ENCODE data around the gene PRCD. TPM values are rescaled to one million over a fixed set of nuclear protein-coding genes. Genes with fewer than 3 reads are reported as not detected.
"Not testable (repeated sequence)": the region's sequence is repeated elsewhere in the genome, so short reads cannot be mapped to it uniquely, and the experiment has no call there.

Gene PRCD
- total RNA-seq, 1 donor from 2014 or later = 3.4 TPM

DNA sequence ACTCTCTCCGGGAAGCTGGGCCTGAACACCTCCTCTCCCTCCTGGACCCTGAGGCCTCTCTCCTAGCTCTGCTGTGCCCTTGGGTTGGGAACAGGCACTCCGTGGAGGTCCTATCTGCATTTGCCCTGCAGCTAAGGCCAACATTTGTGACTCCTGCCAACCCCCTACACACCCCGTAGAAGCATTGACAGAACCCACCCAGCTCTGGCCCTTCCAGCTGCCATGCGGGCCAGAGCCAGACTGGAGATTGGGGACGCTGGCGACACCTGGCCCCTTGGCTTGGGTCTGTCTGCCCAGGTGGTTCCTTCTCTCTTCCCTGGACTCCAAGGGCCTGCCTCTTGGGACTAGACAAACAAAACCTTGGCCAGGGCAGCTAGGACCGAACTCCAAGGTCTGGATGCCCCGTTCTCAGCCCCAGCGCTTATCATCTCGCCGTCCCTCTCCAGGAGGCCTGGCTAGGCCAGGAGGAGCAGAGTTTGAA lies 38.0 kb upstream of the PRCD start:
- DNase-seq (ENCODE audit: missing footprints) (no peak), ATAC-seq (no peak)
- intact Hi-C loops (cut with DNase I) = loop anchor here (5.0 kb wide), 1 partner anchor 95 kb away; no protein-coding TSS in a partner anchor

- DNase-seq (ENCODE audit: missing footprints) = no peak
- ATAC-seq = no peak
- intact Hi-C loops (cut with DNase I) = loop anchor here (5.0 kb wide), 1 partner anchor 95 kb away; no protein-coding TSS in a partner anchor
Measured at GRCh38 chr17:76502341-76503211, 37.3 kb upstream of the PRCD start.

DNA sequence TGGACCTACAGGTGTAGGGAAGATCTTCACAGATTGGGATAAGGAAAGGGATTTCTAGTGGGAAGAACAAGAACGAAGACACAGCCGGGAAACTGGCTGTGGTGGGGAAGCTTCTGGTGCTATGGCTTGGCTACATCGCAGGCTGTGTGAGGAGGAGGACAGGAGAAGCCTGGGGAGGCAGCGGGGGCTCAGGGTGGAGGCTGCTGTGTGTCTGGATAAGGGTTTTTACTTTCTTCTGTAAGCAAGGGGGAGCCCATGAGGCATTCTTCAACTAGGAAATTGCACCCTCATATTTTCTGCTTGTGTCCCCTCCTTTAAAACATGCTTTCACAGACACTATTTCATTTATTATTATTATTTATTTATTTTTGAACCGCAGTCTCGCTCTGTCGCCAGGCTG lies 35.7 kb upstream of the PRCD start:
- ATAC-seq (no peak), DNase-seq (ENCODE audit: missing footprints) (no peak)
- intact Hi-C loops (cut with DNase I) = loop anchor here (5.0 kb wide), 1 partner anchor 97 kb away; no protein-coding TSS in a partner anchor

- intact Hi-C loops (cut with DNase I) = loop anchor here (1.0 to 5.0 kb wide), 2 partner anchors 40 to 204 kb away; no protein-coding TSS in a partner anchor
- peak; percentile 76 for ATAC-seq
- peak; percentile 93 for DNase-seq (ENCODE audit: missing footprints)
Measured at GRCh38 chr17:76506408-76507345, 33.2 kb upstream of the PRCD start.

DNA sequence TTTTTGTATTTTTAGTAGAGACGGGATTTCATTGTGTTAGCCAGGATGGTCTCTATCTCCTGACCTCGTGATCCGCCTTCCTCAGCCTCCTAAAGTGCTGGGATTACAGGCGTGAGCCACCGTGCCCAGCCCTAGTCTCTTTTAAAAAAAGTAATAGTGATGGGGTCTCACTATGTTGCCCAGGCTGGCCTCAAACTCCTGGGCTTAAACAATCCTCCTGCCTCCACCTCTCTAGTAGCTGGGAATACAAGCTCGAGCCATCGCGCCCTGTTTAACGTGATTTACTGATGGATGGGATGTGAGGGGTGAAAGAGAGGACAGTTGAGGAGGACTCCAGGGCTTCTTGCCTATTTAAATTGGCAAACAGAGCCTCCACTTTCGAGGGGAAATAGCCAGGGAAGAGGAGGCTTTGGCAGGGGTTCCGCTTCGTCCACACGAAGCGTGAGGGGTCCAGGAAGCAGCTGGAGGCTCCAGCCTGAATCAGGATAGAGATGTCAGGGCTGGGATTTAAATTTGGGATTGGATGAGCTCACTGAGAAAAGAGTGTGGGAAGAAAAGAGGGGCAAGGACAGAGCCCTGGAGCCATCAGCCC lies 31.3 kb upstream of the PRCD start:
- intact Hi-C loops (cut with DNase I) = loop anchor here (5.0 kb wide), 1 partner anchor 206 kb away; no protein-coding TSS in a partner anchor

DNA sequence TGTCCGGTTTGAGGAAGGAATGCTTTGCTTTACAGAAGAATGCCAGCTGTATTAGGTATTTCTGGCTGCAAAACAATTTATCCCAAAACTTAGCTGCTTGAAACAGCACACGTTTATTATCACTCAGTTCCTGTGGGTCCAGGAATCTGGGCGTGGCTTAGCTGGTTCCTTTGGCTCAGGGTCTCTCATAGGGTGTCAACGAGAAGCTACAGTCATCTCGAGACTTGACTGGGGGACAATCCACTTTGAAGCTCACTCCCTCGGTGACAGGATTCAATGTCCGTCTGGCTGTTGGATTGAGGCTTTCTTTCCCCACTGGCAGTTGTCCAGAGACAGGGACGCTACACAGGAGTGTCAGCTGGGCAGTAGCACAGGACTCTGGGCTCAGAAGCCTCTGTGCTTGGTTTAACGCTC lies 29.0 kb upstream of the PRCD start:
- no peak for ATAC-seq
- no peak for DNase-seq (ENCODE audit: missing footprints)
- intact Hi-C loops (cut with DNase I) = no loop called here

More for the DNA sequence above, 31.3 kb upstream of the PRCD start:
- not testable (repeated sequence) for ATAC-seq; DNase-seq (ENCODE audit: missing footprints)

- DNase-seq (ENCODE audit: missing footprints) = no peak
- no peak for ATAC-seq
- intact Hi-C loops (cut with DNase I) = no loop called here
Measured at GRCh38 chr17:76511668-76512365, 28.0 kb upstream of the PRCD start.

DNA sequence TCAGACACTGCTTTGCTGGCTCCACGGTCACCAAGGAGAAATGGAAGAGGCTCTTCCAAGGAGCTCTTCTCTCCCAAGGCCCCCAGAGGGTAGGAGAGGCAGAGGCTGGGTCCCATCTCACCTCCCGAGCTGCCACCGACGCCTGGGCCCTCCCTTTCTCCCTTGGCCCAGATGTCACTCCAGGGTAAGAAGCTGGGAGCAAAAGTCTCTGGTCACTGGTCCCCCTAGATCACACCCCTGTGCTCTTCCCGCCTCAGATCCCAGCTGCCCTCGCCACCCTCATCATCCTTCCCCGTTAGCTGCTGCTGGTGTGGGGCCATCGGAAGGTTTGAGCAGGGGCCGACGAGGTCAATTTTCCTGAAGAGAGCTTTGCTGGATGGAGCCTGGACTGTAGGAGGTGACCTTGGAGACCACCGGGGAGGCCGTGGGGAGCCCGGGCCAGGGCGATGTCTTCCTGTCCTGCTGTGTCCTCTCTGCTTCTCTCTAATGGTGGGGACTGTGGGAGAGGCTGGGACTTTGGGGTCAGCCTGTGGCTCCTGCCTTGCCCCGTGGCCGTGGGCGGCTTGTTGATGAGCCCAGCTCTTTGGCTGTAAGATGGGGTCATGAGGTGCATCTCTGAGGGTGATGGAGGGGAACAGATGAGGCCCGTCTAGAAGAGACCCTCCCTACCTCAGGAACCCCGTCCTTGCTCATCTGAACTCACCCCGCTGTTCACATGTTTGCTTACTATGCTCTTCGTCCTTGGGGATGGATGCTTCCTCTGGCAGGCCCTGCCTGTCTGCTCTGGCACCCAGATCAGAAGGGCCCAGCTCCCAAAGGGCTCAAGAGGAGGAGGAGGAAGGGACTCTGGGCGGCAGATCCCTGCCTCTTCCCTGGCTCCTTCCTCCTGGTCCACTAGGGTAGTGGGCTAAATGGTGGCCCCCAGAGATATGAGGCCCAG lies 27.2 kb upstream of the PRCD start:
- ATAC-seq (no peak), DNase-seq (ENCODE audit: missing footprints) (peak; percentile 46)
- intact Hi-C loops (cut with DNase I) = no loop called here

- intact Hi-C loops (cut with DNase I) = no loop called here
- no peak for ATAC-seq
Measured at GRCh38 chr17:76513306-76513692, 26.5 kb upstream of the PRCD start.

GRCh38 chr17:76514355-76514754 lies 25.5 kb upstream of the PRCD start:
- ATAC-seq; DNase-seq (ENCODE audit: missing footprints); intact Hi-C loops (cut with DNase I): not testable (repeated sequence)

More at GRCh38 chr17:76513306-76513692, 26.5 kb upstream of the PRCD start:
- peak; percentile 22 for DNase-seq (ENCODE audit: missing footprints)

GRCh38 chr17:76515274-76515949 lies 24.4 kb upstream of the PRCD start:
- peak; percentile 78 for ATAC-seq
- peak; percentile 81 for DNase-seq (ENCODE audit: missing footprints)
- intact Hi-C loops (cut with DNase I) = no loop called here

DNA sequence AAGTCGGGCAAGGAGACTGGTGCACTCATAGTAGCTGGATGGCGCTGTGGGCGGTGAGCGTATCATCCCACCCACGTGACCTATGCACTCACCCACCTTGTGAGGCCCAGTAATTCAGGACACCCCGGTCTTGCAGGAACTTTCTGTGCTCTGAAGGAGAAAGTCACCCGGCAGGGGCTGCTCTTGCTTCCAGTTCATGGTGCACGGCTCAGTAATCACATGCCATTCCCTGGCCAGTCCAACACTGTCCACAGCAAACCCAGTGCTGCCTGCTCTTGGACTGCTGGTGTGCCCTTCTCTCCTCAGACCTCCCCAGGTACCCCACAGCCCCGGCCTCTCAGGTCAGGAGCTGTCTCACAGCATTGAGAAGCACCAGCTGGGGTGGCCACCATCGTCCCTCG lies 22.2 kb upstream of the PRCD start:
- intact Hi-C loops (cut with DNase I) = no loop called here
- ATAC-seq (no peak), DNase-seq (ENCODE audit: missing footprints) (peak; percentile 27)

DNA sequence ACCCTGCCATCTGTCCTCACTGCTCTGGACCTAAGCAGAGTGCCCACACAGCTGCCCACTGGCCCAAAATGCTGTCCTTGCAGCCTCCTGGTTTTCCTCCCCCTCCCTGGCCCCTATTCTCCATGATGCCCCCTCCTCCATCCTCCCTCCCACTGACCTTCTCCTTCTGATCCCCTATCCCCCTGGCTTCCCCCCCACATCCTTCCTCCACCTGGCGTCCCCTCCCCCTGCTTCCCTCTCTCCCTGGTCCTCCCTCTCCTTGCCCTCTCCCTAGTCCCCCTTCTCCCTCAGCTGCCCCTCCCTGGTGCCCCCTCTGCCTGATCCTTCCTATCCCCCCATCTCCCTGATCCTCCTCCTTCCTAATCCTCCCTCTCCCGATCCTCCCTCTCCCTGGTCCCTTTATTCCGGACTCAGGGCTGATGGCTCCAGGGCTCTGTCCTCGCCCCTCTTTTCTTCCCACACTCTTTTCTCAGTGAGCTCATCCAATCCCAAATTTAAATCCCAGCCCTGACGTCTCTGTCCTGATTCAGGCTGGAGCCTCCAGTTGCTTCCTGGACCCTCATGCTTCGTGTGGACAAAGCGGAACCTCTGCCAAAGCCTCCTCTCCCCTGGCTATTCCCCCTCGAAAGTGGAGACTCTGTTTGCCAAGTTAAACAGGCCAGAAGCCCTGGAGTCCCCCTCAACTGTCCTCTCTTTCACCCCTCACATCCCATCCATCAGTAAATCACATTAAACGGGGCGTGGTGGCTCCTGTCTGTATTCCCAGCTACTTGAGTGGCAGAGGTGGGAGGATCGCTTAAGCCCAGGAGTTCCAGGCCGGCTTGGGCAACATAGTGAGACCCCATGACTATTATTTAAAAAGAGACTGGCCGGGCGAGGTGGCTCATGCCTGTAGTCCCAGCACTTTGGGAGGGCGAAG lies 20.5 kb upstream of the PRCD start:
- ATAC-seq = no peak
- DNase-seq (ENCODE audit: missing footprints) = no peak
- intact Hi-C loops (cut with DNase I) = no loop called here

DNA sequence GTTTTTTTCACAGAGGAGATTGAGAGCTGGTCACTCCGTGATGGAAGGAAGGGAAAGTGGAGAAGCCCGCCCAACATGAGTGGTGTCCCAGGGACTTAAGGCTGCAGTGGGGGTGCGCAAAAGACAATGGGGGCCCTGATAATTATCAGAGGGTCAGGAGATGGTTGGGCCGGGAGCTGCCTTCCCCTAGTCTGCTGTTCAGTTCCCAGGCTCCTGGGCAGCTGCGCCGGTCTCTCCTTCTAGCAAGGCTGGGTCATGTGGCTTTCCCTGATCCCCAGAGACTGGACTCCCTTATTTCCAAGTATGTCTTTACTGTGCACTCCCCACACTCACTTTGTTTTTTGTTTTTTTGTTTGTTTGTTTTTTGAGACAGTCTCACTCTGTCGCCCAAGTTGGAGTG lies 18.6 kb upstream of the PRCD start:
- ATAC-seq (no peak), DNase-seq (ENCODE audit: missing footprints) (peak; percentile 50)
- intact Hi-C loops (cut with DNase I) = no loop called here

GRCh38 chr17:76521683-76522082 lies 18.2 kb upstream of the PRCD start:
- DNase-seq (ENCODE audit: missing footprints); ATAC-seq: not testable (repeated sequence)
- intact Hi-C loops (cut with DNase I) = loop anchor here (2.0 kb wide), 1 partner anchor 103 kb away; no protein-coding TSS in a partner anchor

Data from Right ventricle myocardium inferior (tissue), 1 donor.